ENCODE measurements around the gene ZSCAN18.

The ZSCAN18 gene

DNA sequence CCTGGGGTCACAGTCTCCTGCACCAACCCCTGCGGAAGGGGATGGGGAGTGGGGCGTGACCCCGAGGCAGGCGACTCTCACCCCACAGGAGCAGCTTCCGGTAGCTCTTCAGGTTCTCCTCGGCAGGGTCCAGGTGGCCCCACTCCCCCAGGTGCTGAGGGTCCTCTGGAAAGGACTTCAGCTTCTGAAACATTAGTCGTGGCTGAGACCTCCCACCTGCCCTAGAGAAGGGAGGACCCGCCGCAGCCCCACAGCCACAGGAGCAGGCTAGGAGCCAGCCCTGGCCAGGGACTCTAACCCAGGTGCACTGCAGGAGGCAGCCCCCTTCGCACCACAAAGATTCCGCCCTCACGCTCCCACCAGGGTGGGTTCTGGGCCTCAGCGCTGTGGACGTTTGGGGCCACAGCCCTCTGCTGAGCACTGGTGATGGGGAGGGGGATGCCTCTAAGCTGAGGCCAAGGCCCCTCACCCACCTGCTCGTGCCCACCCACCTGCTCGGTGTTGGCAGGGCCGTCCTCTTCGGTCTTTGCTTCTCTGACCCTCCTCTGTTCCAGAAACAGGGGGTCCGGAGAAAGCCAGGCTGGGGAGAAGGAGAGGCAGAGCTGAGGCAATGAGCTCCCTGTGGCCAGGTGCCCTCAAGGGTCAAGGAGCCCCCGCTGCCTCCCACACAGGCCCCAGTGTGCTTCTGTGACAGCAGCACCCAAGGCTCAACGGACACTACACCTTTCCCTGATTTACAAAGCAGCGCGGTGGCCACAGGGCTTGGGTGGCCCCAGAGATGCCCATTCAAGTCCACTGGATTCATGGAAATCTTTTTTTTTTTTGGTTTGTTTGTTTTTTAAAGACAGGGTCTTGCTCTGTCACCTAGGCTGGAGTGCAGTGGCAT, 11.0 kb downstream of the ZSCAN18 start:
- Histone ChIP-seq H2AFZ (ENCODE audit: low read length) (no peak overlapping the region), H3K4me3 (ENCODE audit: low read length) (no peak overlapping the region), H3K4me1 (ENCODE audit: low read length) (no peaks in the 10 kb centered on the region), H3K36me3 (replicated peaks; ENCODE audit: insufficient read depth, low read length) (no peaks in the 10 kb centered on the region), H3F3A (ENCODE audit: insufficient read depth, low read length) (no peaks in the 10 kb centered on the region), H3K4me2 (ENCODE audit: low read depth, low read length) (no peak overlapping the region), H3K27ac (ENCODE audit: low read length) (no peak overlapping the region), H4K20me1 (ENCODE audit: insufficient read depth, low read length) (no peaks in the 10 kb centered on the region), H3K9ac (ENCODE audit: low read length) (no peak overlapping the region), H3K9me2 (replicated peaks; ENCODE audit: insufficient read depth, low read length) (no peaks in the 10 kb centered on the region), H3K27me3 (replicated peaks; ENCODE audit: insufficient read depth, low read length) (no peaks in the 10 kb centered on the region), H3K79me2 (ENCODE audit: low read length) (no peaks in the 10 kb centered on the region), H3K9me3 (replicated peaks; ENCODE audit: insufficient read depth, low read length) (no peaks in the 10 kb centered on the region)
- no peak for DNase-seq
- no peak for TF ChIP-seq EZH2 (optimal IDR thresholded peaks at IDR 0.05; ENCODE audit: low read depth, low read length)
- TF ChIP-seq, protein P1, sequence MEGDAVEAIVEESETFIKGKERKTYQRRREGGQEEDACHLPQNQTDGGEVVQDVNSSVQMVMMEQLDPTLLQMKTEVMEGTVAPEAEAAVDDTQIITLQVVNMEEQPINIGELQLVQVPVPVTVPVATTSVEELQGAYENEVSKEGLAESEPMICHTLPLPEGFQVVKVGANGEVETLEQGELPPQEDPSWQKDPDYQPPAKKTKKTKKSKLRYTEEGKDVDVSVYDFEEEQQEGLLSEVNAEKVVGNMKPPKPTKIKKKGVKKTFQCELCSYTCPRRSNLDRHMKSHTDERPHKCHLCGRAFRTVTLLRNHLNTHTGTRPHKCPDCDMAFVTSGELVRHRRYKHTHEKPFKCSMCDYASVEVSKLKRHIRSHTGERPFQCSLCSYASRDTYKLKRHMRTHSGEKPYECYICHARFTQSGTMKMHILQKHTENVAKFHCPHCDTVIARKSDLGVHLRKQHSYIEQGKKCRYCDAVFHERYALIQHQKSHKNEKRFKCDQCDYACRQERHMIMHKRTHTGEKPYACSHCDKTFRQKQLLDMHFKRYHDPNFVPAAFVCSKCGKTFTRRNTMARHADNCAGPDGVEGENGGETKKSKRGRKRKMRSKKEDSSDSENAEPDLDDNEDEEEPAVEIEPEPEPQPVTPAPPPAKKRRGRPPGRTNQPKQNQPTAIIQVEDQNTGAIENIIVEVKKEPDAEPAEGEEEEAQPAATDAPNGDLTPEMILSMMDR (IDR thresholded peaks at IDR 0.05; ENCODE audit: low read length) = no peak

DNA sequence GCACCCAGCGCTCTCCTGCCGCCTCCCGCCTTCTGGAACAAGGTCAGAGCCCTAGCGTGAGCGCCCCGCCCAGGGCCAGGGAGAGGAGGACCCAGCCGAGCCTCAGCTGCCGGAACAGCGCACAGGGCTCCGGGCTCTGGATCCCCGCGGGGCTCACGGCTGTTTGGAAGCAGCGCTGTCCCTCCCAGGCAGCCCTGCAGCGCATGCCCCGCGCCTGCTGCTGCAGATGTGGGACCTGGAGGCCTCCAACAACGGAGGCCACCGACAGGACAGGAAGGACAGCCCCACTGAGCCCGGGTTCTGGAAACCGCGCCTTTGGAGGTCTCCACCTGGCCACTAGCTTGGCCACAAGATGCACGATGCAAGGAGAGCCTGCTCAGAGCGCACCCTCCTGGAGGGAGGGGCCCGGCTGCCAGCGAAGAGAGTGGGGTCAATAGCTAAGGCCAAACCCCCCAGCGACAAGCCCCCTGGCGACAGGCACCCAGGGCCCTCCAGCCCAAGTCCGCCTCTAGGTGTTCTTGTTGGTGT, 12.6 kb downstream of the ZSCAN18 start:
- TF ChIP-seq EZH2 (optimal IDR thresholded peaks at IDR 0.05; ENCODE audit: low read depth, low read length) (no peak), EZH2phosphoT487 (IDR thresholded peaks at IDR 0.05; ENCODE audit: low read length) (no peak)
- TF ChIP-seq, protein P1 (IDR thresholded peaks at IDR 0.05; ENCODE audit: low read length) = no peak
- Histone ChIP-seq H3K9me2 (replicated peaks; ENCODE audit: insufficient read depth, low read length) (no peaks in the 10 kb centered on the region), H3F3A (ENCODE audit: insufficient read depth, low read length) (no peaks in the 10 kb centered on the region), H3K9me3 (replicated peaks; ENCODE audit: insufficient read depth, low read length) (no peaks in the 10 kb centered on the region), H3K36me3 (replicated peaks; ENCODE audit: insufficient read depth, low read length) (no peaks in the 10 kb centered on the region), H2AFZ (ENCODE audit: low read length) (no peak overlapping the region), H3K9ac (ENCODE audit: low read length) (no peak overlapping the region), H4K20me1 (ENCODE audit: insufficient read depth, low read length) (no peaks in the 10 kb centered on the region), H3K4me3 (ENCODE audit: low read length) (no peak overlapping the region), H3K27ac (ENCODE audit: low read length) (no peak overlapping the region), H3K27me3 (replicated peaks; ENCODE audit: insufficient read depth, low read length) (no peaks in the 10 kb centered on the region), H3K4me1 (ENCODE audit: low read length) (no peaks in the 10 kb centered on the region), H3K4me2 (ENCODE audit: low read depth, low read length) (no peak overlapping the region), H3K79me2 (ENCODE audit: low read length) (no peaks in the 10 kb centered on the region)
- no peak for DNase-seq

DNA sequence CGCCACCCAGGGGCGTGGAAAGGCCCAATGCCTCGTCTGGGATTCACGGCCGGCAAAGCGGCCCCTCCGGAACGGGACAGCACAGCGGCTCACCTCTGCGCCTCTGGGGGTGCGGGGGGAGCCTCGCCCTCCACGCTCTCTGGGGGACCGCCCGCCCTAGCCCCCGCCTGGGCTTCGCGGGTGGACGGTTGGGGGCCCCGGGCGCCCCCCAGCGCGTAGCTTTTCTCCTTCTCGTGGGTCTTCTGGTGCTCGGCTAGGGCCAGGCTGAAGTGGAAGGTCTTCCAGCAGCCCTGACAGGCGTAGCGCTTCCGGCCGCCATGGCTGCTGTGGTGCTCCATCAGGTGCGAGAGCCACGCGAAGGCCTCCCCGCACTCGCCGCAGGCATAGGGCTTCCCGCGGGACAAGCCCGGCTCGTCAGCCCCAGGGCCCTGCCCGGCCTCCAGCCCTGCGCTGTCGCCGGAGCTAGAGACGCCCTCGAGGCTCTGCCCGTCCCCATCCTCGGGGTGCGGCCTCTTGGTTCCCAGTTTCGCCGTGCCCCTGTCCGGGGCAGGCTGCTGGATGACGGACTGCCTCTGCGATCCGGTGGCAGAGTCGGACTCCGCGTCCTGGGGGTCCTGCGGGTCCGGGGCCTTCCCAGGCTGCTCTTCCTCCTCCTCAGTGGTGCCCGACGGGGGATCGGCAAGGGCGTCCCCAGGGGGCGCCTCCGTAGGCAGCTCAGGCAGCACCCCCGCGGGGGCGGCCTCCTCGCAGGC, 13.3 kb downstream of the ZSCAN18 start:
- Histone ChIP-seq H3K9me2 (replicated peaks; ENCODE audit: insufficient read depth, low read length) (no peaks in the 10 kb centered on the region), H3K27me3 (replicated peaks; ENCODE audit: insufficient read depth, low read length) (no peaks in the 10 kb centered on the region), H3F3A (ENCODE audit: insufficient read depth, low read length) (no peaks in the 10 kb centered on the region), H3K4me1 (ENCODE audit: low read length) (no peaks in the 10 kb centered on the region), H4K20me1 (ENCODE audit: insufficient read depth, low read length) (no peaks in the 10 kb centered on the region), H3K4me2 (ENCODE audit: low read depth, low read length) (no peak overlapping the region), H2AFZ (ENCODE audit: low read length) (no peak overlapping the region), H3K27ac (ENCODE audit: low read length) (no peak overlapping the region), H3K9ac (ENCODE audit: low read length) (no peak overlapping the region), H3K4me3 (ENCODE audit: low read length) (no peak overlapping the region), H3K9me3 (replicated peaks; ENCODE audit: insufficient read depth, low read length) (no peaks in the 10 kb centered on the region), H3K79me2 (ENCODE audit: low read length) (no peaks in the 10 kb centered on the region), H3K36me3 (replicated peaks; ENCODE audit: insufficient read depth, low read length) (no peaks in the 10 kb centered on the region)
- TF ChIP-seq EZH2 (optimal IDR thresholded peaks at IDR 0.05; ENCODE audit: low read depth, low read length) (no peak), EZH2phosphoT487 (IDR thresholded peaks at IDR 0.05; ENCODE audit: low read length) (no peak)
- TF ChIP-seq, protein P1 (IDR thresholded peaks at IDR 0.05; ENCODE audit: low read length) = no peak
- DNase-seq = no peak

Data from MM.1S (cell line).